Activated CD4-positive, alpha-beta memory T cell treated with anti-CD3 and anti-CD28 coated beads for 36 hours (primary cell): ENCODE results near the gene DCBLD2. TPM values are rescaled to one million over a fixed set of nuclear protein-coding genes. Genes with fewer than 3 reads are reported as not detected.
"Not testable (repeated sequence)": the region's sequence is repeated elsewhere in the genome, so short reads cannot be mapped to it uniquely, and the experiment has no call there.

Source experiments
- CTCF ChIA-PET: fragments of 350-600 bp; sonication (Branson Sonifier 250); formaldehyde crosslinking; loops from one replicate; lab custom pipeline; 2021; ENCODE audit warnings: antibody characterized with exemption, inconsistent platforms; lab: Charles Lee
- POLR2A ChIA-PET: fragments of 350-600 bp; sonication (Branson Sonifier 250); formaldehyde crosslinking; loops from one replicate; lab custom pipeline; 2021; ENCODE audit warnings: antibody characterized with exemption; lab: Charles Lee
- DNase-seq: peaks from one replicate; pipeline ENCODE4 v3.0.0-alpha.2; 2020
- H3K27ac Mint-ChIP-seq: one replicate; pipeline ENCODE4 v1.8.0; 2021; ENCODE audit warnings: mixed read lengths
- H3K27me3 Mint-ChIP-seq: one replicate; pipeline ENCODE4 v1.8.0; 2021; ENCODE audit warnings: mixed read lengths
- H3K36me3 Mint-ChIP-seq: one replicate; pipeline ENCODE4 v1.8.0; 2021; ENCODE audit warnings: mixed read lengths
- H3K4me1 Mint-ChIP-seq: one replicate; pipeline ENCODE4 v1.8.0; 2021; ENCODE audit warnings: low read depth, mixed read lengths
- H3K4me3 Mint-ChIP-seq: one replicate; pipeline ENCODE4 v1.8.0; 2021; ENCODE audit warnings: mild to moderate bottlenecking, mixed read lengths
- H3K9me3 Mint-ChIP-seq: one replicate; pipeline ENCODE4 v1.8.0; 2021; ENCODE audit warnings: mixed read lengths
- intact Hi-C: fragments of 100-400 bp; cut with micrococcal nuclease; formaldehyde crosslinking; loops from one replicate; pipeline ENCODE4 v1.15.1; 2023
- total RNA-seq, 2 experiments: library from RNA; stranded (reverse); gene quantifications; one replicate each; pipeline ENCODE4 v1.2.3, GENCODE V29; 2021

DCBLD2 gene
- total RNA-seq, 2 experiments from 2014 or later, result 1.2 to 1.6 TPM

- Mint-ChIP-seq H3K27ac (no peak overlapping the region), H3K4me3 (no peak overlapping the region), H3K36me3 (no peaks in the 10 kb centered on the region), H3K4me1 (no peaks in the 10 kb centered on the region), H3K27me3 (no peaks in the 10 kb centered on the region), H3K9me3 (no peaks in the 10 kb centered on the region)
- ChIA-PET CTCF (no interaction called here), POLR2A (no interaction called here)
- intact Hi-C loops, result no loop called here
- DNase-seq, result no peak
These were observed 11.2 kb downstream of the DCBLD2 start for GRCh38 chr3:98890181-98890835.

- intact Hi-C loops, result no loop called here
- no peak for DNase-seq
- Mint-ChIP-seq H3K4me3 (no peak overlapping the region), H3K36me3 (no peaks in the 10 kb centered on the region), H3K27ac (no peak overlapping the region), H3K4me1 (no peaks in the 10 kb centered on the region), H3K27me3 (no peaks in the 10 kb centered on the region), H3K9me3 (no peaks in the 10 kb centered on the region)
- ChIA-PET CTCF (no interaction called here), POLR2A (no interaction called here)
These were observed 13.8 kb downstream of the DCBLD2 start for GRCh38 chr3:98887684-98888083.

- Mint-ChIP-seq H3K9me3 (no peaks in the 10 kb centered on the region), H3K36me3 (no peaks in the 10 kb centered on the region), H3K27me3 (no peaks in the 10 kb centered on the region), H3K4me3 (no peak overlapping the region), H3K27ac (no peak overlapping the region), H3K4me1 (no peaks in the 10 kb centered on the region)
- ChIA-PET POLR2A (no interaction called here), CTCF (no interaction called here)
- DNase-seq, result no peak
- intact Hi-C loops, result no loop called here
These were observed 15.0 kb downstream of the DCBLD2 start for GRCh38 chr3:98886525-98886924.

GRCh38 chr3:98885851-98886250 lies 15.6 kb downstream of the DCBLD2 start:
- no peaks in the 10 kb centered on the region for H3K9me3 Mint-ChIP-seq
- intact Hi-C loops, result no loop called here

GRCh38 chr3:98884675-98885371 lies 16.7 kb downstream of the DCBLD2 start:
- DNase-seq, result no peak
- Mint-ChIP-seq H3K9me3 (no peaks in the 10 kb centered on the region), H3K4me3 (no peak overlapping the region), H3K36me3 (no peaks in the 10 kb centered on the region), H3K27me3 (no peaks in the 10 kb centered on the region), H3K27ac (no peak overlapping the region), H3K4me1 (no peaks in the 10 kb centered on the region)
- intact Hi-C loops, result no loop called here
- ChIA-PET CTCF (no interaction called here), POLR2A (no interaction called here)

More at GRCh38 chr3:98885851-98886250, 15.6 kb downstream of the DCBLD2 start:
- H3K27ac Mint-ChIP-seq, result no peak overlapping the region
- H3K4me3 Mint-ChIP-seq, result no peak overlapping the region
- ChIA-PET CTCF (no interaction called here), POLR2A (no interaction called here)
- H3K4me1 Mint-ChIP-seq, result no peaks in the 10 kb centered on the region
- DNase-seq, result no peak
- no peaks in the 10 kb centered on the region for H3K36me3 Mint-ChIP-seq
- no peaks in the 10 kb centered on the region for H3K27me3 Mint-ChIP-seq

GRCh38 chr3:98882614-98883333 lies 18.7 kb downstream of the DCBLD2 start:
- POLR2A ChIA-PET, H3K4me3 Mint-ChIP-seq, CTCF ChIA-PET, H3K4me1 Mint-ChIP-seq, H3K27ac Mint-ChIP-seq, H3K9me3 Mint-ChIP-seq, intact Hi-C loops, H3K36me3 Mint-ChIP-seq, H3K27me3 Mint-ChIP-seq, DNase-seq: not testable (repeated sequence)

- DNase-seq, result no peak
- Mint-ChIP-seq H3K4me1 (peaks cover 7% of the 10 kb centered on the region), H3K36me3 (no peaks in the 10 kb centered on the region), H3K27ac (no peak overlapping the region), H3K27me3 (no peaks in the 10 kb centered on the region), H3K9me3 (no peaks in the 10 kb centered on the region), H3K4me3 (no peak overlapping the region)
- ChIA-PET CTCF (interaction anchor here (1.2 kb wide), 1 partner anchor 60 kb away, joined by 3 read pairs; no protein-coding TSS in a partner anchor), POLR2A (no interaction called here)
- intact Hi-C loops, result no loop called here
These were observed 24.4 kb downstream of the DCBLD2 start for GRCh38 chr3:98877132-98877531.

- H3K4me3 Mint-ChIP-seq, result no peak overlapping the region
- POLR2A ChIA-PET, result no interaction called here
These were observed 26.0 kb downstream of the DCBLD2 start for GRCh38 chr3:98875535-98875934.

GRCh38 chr3:98874602-98875249 lies 26.8 kb downstream of the DCBLD2 start:
- ChIA-PET POLR2A (no interaction called here), CTCF (no interaction called here)
- H3K27ac Mint-ChIP-seq, result no peak overlapping the region
- H3K36me3 Mint-ChIP-seq, result no peaks in the 10 kb centered on the region
- H3K4me3 Mint-ChIP-seq, result no peak overlapping the region
- no peaks in the 10 kb centered on the region for H3K9me3 Mint-ChIP-seq
- H3K27me3 Mint-ChIP-seq, result peaks cover 4% of the 10 kb centered on the region
- peaks cover 7% of the 10 kb centered on the region for H3K4me1 Mint-ChIP-seq
- DNase-seq, result no peak
- intact Hi-C loops, result no loop called here

More at GRCh38 chr3:98875535-98875934, 26.0 kb downstream of the DCBLD2 start:
- no peak overlapping the region for H3K27ac Mint-ChIP-seq
- H3K36me3 Mint-ChIP-seq, result no peaks in the 10 kb centered on the region
- no peaks in the 10 kb centered on the region for H3K9me3 Mint-ChIP-seq
- H3K4me1 Mint-ChIP-seq, result peaks cover 7% of the 10 kb centered on the region
- H3K27me3 Mint-ChIP-seq, result peaks cover 4% of the 10 kb centered on the region
- intact Hi-C loops, result no loop called here
- CTCF ChIA-PET, result no interaction called here
- DNase-seq, result no peak

- POLR2A ChIA-PET, result no interaction called here
These were observed 32.1 kb downstream of the DCBLD2 start for GRCh38 chr3:98869391-98869790.

GRCh38 chr3:98857971-98858370 lies 43.5 kb downstream of the DCBLD2 start:
- H3K4me1 Mint-ChIP-seq, result not testable (repeated sequence)

More at GRCh38 chr3:98869391-98869790, 32.1 kb downstream of the DCBLD2 start:
- DNase-seq, result no peak
- no peak overlapping the region for H3K4me3 Mint-ChIP-seq
- no peaks in the 10 kb centered on the region for H3K36me3 Mint-ChIP-seq
- no peak overlapping the region for H3K27ac Mint-ChIP-seq
- peaks cover 4% of the 10 kb centered on the region for H3K27me3 Mint-ChIP-seq
- CTCF ChIA-PET, result no interaction called here
- peaks cover 2% of the 10 kb centered on the region for H3K9me3 Mint-ChIP-seq
- intact Hi-C loops, result no loop called here
- H3K4me1 Mint-ChIP-seq, result no peaks in the 10 kb centered on the region

GRCh38 chr3:98857258-98857657 lies 44.2 kb downstream of the DCBLD2 start:
- H3K36me3 Mint-ChIP-seq, CTCF ChIA-PET, H3K4me1 Mint-ChIP-seq, DNase-seq, H3K27ac Mint-ChIP-seq, POLR2A ChIA-PET, H3K4me3 Mint-ChIP-seq, intact Hi-C loops, H3K27me3 Mint-ChIP-seq: not testable (repeated sequence)
- peaks cover 13% of the 10 kb centered on the region for H3K9me3 Mint-ChIP-seq

More at GRCh38 chr3:98857971-98858370, 43.5 kb downstream of the DCBLD2 start:
- H3K27ac Mint-ChIP-seq, CTCF ChIA-PET, DNase-seq, H3K4me3 Mint-ChIP-seq, H3K36me3 Mint-ChIP-seq, H3K27me3 Mint-ChIP-seq, intact Hi-C loops, POLR2A ChIA-PET: not testable (repeated sequence)
- H3K9me3 Mint-ChIP-seq, result peaks cover 13% of the 10 kb centered on the region
